Coronary artery (tissue), 2 donors: ENCODE measurements around the gene CROCC.

ENCODE experiments used
- DNase-seq: peaks from one replicate; pipeline ENCODE4 v3.0.0-alpha.2; 2017; ENCODE audit warnings: low spot score
- H3K27ac ChIP-seq, 2 donors: fragments of 200-600 bp; sonication (generic); one replicate each; pipeline ENCODE4 v1.5.1; 2016 to 2019
- H3K4me3 ChIP-seq: fragments of 200-600 bp; sonication (generic); 2 replicates; pipeline ENCODE4 v1.5.1; 2016; ENCODE audit warnings: mild to moderate bottlenecking, moderate library complexity
- TF ChIP-seq, protein P1 (sequence below): fragments of 200-600 bp; sonication (generic); IDR thresholded peaks from one replicate; pipeline ENCODE4 v1.5.1; 2019; ENCODE audit warnings: antibody characterized with exemption

The CROCC gene

DNA sequence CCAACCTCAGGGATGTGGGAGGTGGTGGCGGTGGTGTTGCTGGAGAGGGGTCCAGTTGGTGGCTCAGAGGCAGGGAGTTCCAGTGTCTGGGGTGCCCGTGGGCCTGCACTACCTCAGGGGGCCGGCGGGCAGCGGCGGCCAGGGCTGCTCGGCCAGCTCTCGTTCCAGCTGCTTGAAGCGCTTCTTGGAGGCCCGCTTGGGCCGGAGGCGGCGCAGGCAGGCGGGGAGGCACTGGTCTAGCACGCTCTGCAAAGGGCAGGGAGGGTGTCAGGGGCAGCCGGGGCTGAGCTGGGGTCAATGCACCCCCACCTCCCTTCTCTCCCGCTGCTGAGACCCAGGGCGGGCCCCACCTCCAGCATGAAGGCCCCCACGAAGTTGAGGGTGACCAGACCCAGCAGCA lies 64.4 kb downstream of the CROCC start:
- TF ChIP-seq, protein P1, sequence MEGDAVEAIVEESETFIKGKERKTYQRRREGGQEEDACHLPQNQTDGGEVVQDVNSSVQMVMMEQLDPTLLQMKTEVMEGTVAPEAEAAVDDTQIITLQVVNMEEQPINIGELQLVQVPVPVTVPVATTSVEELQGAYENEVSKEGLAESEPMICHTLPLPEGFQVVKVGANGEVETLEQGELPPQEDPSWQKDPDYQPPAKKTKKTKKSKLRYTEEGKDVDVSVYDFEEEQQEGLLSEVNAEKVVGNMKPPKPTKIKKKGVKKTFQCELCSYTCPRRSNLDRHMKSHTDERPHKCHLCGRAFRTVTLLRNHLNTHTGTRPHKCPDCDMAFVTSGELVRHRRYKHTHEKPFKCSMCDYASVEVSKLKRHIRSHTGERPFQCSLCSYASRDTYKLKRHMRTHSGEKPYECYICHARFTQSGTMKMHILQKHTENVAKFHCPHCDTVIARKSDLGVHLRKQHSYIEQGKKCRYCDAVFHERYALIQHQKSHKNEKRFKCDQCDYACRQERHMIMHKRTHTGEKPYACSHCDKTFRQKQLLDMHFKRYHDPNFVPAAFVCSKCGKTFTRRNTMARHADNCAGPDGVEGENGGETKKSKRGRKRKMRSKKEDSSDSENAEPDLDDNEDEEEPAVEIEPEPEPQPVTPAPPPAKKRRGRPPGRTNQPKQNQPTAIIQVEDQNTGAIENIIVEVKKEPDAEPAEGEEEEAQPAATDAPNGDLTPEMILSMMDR: no peak
- no peak for DNase-seq
- H3K4me3 ChIP-seq: no peak overlapping the region
- no peak overlapping the region for H3K27ac ChIP-seq

DNA sequence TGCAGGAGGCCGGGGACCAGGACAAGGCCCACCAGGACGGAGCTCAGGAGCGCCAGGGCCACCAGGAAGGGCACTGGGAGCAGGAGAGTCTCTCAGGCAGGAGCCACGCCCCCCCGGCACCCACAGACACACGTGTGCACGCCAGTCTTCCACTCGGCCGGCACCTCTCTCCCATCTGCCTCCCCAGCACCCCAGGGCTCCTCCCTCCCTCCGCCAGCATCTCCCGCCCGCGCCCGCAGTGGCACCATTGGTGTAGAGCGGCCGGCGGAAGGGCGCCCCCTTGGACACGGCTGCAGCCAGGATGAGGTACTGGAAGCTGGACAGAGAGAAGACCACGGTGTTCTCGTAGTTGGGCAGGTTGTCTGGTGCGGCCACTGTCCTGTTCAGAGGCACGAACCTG lies 64.8 kb downstream of the CROCC start:
- Histone ChIP-seq H3K27ac (no peak overlapping the region), H3K4me3 (no peak overlapping the region)
- DNase-seq: no peak
- TF ChIP-seq, protein P1: no peak

DNA sequence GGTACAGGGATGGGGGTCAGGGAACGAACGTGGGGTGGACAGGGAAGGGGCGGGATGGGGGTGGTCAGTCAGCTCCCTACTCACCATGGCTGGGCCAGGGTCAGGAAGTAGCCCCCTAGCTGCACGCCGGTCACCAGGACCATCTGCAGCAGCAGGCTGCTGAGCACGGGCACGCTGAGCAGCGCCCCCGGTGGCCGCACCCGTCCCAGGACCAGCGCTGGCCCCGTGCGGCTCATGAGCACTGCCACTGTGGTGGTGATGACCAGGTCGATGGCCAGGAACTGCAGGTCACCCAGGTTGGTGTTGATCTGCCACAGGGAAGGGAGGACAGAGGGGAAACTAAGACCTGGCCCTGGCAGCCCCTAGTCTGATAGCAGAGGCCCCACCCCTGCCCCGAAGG lies 65.2 kb downstream of the CROCC start:
- no peak for DNase-seq
- Histone ChIP-seq H3K27ac (no peak overlapping the region), H3K4me3 (no peak overlapping the region)
- TF ChIP-seq, protein P1: no peak

DNA sequence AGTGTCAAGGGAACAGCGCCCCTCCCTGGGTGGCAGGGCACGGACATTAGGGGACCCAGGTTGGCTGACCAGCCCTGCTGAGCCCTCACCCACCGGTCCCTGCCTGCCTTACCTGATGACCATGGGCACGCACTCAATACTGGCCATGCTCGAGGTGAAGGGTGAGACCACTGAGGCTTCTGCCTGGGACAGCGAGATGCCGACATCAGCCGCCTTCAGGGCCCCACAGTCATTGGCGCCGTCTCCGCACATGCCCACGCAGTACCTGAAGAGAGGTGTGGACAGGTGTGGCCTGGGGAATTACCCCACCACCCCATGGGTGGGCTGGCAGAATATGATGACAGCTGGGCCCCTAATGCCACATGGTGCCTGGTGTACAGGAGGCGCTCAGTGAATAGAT lies 66.5 kb downstream of the CROCC start:
- TF ChIP-seq, protein P1: no peak
- H3K27ac ChIP-seq: no peak overlapping the region
- H3K4me3 ChIP-seq: no peak overlapping the region
- DNase-seq: no peak

DNA sequence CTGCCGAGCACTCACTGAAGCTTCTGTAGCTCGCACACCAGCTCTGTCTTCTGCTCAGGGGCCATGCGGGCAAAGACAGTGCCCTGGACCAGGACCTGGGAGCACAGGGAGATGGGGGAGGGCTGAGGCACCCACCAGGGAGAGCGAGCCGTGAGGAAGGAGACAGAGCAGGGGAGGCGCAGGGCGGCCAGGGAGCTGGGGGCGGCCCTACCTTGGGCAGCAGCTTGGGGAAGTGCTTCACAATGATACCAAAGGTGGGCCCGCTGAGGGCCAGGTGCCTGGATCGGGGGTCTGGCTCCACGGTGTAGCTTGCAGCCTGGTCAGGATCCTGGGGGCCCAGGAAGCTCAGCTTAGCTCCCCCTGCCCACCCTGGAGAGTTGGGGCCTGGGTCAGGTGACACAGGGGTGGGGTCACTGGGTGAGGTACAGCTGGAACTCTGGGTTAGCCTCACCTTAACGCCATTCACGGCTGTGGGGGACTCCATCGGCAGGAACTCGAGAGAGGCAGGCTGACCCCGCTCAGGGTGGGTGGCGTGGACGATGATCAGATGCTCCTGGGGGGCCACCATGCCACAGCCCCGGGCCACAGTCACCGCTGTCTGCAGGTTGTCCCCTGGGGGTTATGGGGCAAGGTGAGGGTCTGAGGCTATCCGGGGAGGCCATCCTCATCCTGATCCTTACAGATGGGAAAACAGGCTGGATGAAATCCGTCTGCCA lies 68.1 kb downstream of the CROCC start:
- no peak overlapping the region for H3K27ac ChIP-seq
- TF ChIP-seq, protein P1: no peak
- DNase-seq: no peak

DNA sequence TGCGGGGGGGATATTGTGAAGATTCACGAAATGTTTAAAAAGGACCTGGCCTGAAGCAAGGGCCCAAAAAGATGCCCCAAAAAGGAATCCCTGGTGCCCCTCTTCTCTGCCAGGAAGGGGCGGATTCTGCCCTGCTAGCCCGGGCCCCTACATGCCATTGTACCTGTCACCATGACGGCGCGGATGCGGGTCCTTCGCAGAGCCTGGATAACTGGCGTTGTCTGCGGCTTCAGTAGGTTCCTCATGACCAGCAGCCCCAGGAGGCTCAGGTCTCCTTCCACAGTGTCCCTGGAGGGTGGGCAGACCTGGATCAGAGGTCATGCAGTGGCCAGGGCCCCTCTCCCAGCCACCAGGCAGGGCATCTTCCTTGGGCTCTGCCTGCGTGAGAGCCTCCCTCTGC lies 69.8 kb downstream of the CROCC start:
- DNase-seq: no peak
- TF ChIP-seq, protein P1: no peak
- H3K4me3 ChIP-seq: no peak overlapping the region
- no peak overlapping the region for H3K27ac ChIP-seq

More for the DNA sequence above, 68.1 kb downstream of the CROCC start:
- H3K4me3 ChIP-seq: no peak overlapping the region

DNA sequence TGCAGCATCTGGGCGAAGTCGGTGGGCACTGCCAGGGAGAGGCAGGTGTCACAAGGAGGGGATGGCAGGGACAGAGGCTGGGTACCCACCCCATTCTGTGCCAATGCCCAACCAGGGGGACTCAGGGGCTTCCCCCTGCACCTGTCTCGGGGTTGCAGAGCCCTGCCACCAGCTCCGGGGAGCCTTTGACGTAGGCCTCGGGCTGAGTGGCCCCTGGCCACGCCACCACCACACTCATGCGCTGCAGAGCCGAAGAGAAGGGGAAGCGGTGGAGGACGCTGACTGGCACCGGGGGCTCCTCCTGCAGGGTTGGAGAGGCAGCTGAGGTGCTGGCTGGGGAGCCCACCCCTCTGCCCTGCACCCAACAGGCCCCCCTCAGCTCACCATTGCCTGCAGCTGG lies 70.4 kb downstream of the CROCC start:
- Histone ChIP-seq H3K27ac (no peak overlapping the region), H3K4me3 (no peak overlapping the region)
- TF ChIP-seq, protein P1: no peak
- no peak for DNase-seq
